GM19397 (cell line): Measurements from ENCODE around the gene ZSWIM5.
"Not testable (repeated sequence)": the region's sequence is repeated elsewhere in the genome, so short reads cannot be mapped to it uniquely, and the experiment has no call there.

Experiments used
- ATAC-seq: cut with Tn5 transposase; IDR thresholded peaks from one replicate; pipeline ENCODE4 v1.9.1; 2021; ENCODE audit warnings: mild to moderate bottlenecking, moderate library complexity; ENCODE audit not compliant: unreplicated experiment

Gene ZSWIM5

DNA sequence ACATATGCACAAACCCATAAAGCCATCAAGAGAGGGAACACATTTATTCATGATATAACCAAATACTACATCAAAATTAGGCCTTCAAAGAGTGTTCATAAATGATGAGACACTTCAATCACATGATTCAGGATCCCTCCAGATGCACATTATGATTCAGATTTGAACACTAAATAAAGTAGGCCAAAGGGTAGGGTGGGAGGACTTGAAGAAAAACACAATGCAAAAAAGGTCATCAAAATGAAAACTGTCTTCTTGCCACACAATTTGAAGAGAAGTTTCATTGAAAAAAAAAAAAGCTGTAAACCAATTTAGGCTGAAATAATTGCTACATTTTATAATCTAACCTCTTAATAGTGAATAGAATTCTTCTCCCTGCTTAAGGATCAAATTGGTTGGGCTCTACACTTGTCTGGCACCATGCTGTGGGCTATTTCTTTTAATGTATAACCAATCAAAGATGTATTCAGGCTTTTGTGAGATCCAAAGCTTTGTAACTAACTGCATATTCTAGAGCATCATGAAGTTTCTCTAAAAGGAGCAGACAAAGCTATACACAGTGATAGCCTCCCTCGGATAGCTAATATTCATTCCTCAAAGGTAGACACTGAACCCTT lies 58.1 kb downstream of the ZSWIM5 start:
- ATAC-seq = no peak

DNA sequence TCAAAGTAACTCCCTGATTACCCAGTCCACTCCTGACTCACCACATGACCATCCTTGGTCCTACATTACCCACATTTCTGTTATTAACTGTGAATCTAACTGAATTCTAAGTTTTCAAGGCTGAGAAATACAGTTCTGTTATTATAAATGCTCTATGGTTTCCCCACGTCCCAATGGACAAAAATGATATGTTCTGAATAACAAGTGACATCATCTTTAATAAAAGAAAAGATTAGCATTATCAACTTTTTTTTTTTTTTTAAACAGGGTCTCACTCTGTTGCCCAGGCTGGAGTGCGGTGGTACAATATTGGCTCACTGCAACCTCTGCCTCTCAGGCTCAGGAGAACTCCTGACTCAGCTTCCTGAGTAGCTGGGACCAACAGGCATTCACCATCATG lies 59.6 kb downstream of the ZSWIM5 start:
- no peak for ATAC-seq

DNA sequence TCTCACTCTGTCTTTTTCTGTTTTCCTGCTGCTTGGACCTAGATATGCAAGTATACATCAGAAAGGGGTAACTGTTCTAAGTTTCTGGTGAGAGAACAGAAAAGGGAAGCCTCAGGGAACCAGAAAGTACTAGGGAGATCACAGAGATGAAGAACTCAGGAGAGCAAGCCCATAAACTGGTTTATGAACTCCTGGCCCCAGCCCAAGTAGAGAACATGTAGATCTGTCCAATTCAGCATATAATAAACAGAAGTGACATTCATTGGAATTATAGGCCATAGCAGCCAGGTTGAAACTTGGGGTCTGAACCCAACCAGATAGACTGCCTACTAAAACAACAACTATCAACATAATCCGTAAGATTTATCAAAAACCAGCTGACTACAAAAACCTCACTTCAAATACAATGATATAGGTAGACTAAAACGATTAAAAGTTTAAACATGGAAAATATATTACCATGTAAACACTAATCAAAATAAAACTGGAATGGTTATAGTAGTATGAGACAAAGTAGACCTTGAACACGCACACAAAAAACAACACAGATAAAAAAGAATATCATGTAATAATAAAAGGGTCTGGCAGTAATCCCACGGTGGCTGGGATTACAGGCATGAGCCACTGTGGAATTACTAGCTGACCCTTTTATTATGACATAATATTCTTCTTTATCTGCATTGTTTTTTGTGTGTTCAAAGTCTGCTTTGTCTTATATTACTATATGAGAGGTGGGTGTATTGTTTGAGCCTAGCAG lies 65.0 kb downstream of the ZSWIM5 start:
- no peak for ATAC-seq

DNA sequence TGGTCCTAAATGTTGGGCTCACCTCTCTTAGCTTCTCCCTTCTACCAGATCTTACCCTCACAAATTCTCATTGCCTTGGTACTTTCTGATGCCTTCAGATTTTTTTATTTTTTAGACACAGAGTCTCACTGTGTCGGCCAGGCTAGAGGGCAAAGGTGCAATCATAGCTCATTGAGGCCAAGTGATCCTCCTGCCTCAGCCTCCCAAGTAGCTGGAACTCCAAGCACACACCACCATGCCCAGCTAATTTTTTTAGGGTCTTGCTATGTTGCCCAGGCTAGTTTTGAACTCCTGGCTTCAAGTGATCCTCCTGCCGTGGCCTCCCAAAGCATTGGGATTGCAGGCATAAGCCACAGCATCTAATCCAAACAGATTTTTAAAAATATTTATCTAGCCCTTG lies 69.4 kb downstream of the ZSWIM5 start:
- no peak for ATAC-seq

DNA sequence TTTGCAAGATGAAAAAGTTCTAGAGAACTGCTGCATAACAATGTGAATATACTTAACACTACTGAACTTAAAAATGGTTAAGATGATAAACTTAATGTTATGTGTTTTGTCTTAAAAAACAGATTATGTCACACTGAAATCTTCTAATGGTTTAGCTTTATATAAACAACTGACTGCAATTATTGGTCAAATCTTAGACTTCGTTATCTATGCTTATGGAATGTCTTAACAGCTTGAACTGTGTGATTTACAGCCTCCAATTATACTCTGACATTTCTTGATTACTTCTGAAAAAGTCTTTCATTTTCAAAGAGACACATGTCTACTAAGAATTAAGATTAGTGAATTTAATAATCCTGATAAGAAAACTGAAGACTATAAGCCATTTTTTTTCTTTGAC lies 71.1 kb downstream of the ZSWIM5 start:
- no peak for ATAC-seq

DNA sequence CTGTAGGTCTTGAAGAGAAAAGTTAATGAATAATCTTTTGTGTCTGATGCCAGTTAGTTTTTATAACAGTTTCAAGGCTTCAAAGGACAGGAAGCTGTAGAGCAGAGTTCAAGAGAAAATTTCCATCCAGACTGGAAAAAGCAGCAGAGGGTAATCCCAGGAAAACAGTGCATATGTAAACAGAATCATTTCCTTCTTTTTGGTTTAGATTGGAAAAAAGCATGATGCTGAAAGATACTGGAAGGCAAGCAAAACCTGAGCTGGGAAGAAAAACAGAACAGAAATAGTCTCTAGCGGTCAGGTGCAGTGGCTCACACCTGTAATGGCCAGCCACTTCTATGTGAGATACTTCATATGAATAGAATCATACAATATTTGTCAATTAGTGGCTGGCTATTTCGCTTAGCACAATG lies 71.9 kb downstream of the ZSWIM5 start:
- ATAC-seq = no peak

DNA sequence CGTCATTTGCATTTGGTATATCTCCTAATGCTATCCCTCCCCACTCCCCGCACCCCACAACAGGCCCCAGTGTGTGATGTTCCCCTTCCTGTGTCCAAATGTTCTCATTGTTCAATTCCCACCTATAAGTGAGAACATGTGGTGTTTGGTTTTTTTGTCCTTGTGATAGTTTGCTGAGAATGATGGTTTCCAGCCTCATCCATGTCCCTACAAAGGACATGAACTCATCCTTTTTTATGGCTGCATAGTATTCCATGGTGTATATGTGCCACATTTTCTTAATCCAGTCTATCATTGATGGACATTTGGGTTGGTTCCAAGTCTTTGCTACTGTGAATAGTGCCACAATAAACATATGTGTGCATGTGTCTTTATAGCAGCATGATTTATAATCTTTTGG lies 73.7 kb downstream of the ZSWIM5 start:
- ATAC-seq = not testable (repeated sequence)

DNA sequence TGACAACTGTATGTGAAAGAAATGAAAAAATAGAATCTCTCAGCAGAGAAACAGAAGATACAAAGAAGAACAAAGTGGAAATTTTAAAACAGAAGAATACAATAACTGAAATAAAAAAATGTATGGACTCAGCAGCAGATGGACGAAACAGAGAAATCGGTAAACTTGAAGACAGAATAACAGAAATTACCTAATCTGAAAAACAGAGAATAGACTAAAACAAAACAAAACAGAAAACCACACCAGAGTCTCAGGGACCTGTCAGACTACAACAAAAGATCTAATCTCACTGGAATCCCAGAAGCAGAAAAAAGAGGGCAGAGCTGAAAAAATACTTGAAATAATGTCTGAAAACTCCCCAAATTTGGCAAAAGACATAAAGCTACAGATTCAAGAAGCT lies 83.0 kb downstream of the ZSWIM5 start:
- no peak for ATAC-seq

DNA sequence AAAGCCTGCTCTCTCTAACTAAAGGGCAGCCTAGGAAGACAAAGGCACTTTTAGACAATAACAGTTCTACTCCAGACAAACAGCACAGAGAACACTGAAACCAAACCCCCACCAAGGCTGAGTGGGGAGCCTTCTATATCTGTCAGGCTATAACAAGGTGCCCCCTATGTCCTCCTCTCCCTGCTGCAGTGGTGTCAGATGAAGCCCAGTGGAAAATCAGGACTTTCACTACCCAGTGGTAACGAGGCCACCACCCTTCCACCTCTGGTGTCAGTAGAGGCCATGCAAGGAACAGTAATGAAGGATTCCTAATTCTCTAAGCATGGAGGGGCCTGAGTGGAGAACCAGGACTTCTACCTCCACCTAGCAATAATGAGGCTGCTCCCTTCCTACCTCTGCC lies 83.7 kb downstream of the ZSWIM5 start:
- no peak for ATAC-seq

DNA sequence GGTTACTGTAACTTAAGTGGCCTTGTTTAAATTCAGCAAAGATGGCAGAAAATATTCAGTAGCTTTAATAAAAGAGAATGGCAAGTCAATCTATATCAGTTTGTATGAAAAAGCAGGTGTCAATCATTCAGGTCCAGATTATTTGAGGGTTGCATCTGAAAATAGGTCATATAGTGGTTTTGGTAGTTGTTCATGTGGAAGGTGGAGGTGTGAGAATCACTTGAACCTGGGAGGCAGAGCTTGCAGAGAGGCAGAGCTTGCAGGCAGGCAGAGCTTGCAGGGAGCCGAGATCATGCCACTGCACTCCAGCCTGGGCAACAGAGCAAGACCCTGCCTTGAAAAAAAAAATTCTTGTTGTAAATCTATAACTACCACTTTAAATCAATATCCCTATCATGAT lies 88.6 kb downstream of the ZSWIM5 start:
- ATAC-seq = no peak

DNA sequence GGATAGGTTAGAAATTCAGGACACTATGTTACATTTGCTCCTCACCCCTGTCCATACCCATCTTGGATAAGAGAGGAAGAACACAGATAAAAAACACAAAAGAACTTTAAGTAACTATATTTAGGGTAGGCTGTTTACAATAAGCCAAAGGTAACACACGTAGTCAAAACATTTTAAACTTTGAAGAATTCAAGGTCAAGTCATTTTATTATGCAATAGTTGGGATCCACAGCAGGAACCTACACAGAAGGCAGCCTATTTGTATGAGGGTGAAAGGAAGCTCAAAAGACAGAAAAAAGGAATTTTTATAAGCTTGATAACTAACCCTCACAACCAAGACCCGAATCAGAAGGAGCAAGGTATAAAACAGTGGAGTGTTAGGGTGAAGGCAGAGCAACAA lies 89.6 kb downstream of the ZSWIM5 start:
- no peak for ATAC-seq

DNA sequence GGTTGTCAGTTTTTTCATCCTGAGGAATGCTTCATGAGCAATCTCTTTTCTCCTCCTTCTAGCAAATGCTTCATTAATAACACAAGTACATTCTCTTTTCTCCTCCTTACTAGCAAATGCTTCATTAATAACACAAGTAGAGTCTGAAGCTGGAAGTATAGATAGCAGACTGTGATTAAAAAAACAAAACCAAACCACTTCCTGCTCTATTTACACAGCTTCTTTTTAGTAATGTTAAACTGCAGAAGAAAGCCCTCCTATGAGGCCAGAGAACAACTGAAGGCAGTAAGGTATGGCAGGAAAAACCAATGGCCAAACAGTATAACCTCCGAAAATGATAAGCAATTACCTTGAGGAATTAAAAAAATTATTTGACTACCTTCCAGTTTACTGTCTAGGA lies 90.1 kb downstream of the ZSWIM5 start:
- no peak for ATAC-seq

DNA sequence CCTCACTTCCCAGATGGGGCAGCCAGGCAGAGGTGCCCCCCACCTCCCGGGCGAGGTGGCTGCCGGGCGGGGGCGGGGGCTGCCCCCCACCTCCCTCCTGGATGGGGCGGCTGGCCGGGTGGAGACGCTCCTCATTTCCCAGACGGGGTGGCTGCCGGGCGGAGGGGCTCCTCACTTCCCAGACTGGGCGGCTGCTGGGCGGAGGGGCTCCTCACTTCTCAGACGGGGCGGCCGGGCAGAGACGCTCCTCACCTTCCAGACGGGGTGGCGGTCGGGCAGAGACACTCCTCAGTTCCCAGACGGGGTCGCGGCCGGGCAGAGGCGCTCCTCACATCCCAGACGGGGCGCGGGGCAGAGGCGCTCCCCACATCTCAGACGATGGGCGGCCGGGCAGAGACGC lies 91.2 kb downstream of the ZSWIM5 start:
- ATAC-seq = not testable (repeated sequence)

DNA sequence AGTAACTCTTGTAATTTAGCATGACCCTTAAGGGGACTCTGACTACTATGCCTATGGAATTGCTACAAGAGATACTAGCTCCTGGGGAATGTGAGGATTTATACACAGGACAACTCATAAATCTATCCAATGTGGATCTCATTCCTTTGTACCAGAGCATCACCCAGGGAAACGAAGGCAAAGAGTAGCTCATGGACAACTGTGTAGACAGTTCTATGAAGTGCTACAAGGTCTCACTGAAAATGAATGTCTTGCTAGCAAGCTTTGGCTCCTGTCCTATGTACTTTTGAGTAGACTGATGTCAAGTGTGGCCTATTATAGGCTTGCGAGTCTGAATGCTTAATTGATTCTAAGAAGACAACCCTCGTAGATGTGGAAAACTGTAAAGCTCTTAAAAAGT lies 93.7 kb downstream of the ZSWIM5 start:
- ATAC-seq = no peak

DNA sequence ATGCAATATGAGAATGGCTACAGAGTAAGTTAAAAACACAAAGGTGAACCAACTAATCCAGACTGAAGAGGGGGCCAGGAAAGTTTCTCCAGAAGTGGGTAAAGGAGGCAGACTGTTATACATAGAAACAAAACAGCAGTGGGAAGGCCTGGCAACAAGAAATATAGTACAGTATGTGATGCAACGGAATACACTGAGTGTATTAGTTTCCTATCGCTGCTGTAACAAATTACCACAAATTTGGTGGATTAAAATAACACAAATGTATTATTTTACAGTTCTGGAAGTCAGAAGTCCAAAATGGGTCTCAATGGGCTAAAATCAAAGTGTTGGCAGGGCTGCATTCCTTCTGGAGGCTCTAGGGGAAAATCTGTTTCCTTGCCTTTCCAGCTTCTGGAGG lies 95.2 kb downstream of the ZSWIM5 start:
- ATAC-seq = no peak

DNA sequence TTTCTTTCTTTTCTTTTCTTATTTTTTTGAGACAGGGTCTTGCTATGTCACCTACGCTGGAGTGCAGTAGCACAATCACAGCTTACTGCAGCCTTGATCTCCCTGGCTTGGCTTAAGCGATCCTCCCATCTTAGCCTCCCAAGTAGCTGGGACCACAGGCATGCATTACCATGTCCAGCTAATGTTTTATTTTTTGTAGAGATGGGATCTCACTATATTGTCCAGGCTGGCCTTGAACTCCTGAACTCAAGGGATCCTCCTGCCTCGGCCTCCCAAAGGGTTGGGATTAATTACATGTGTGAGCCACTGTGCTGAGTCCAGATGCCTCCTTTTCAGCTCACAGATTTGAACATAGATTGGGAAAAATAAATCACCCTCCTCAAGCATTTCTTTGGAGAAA lies 98.6 kb downstream of the ZSWIM5 start:
- no peak for ATAC-seq

DNA sequence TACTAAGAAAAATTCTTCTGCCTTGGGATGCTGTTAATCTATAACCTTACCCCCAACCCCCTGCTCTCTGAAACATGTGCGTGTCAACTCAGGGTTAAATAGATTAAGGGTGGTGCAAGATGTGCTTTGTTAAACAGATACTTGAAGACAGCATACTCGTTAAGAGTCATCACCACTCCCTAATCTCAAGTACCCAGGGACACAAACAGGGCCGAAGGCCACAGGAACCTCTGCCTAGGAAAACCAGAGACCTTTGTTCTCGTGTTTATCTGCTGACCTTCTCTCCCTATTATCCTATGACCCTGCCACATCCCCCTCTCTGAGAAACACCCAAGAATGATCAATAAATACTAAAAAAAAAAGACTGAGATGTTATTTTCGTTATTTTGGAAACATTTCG lies 99.5 kb downstream of the ZSWIM5 start:
- not testable (repeated sequence) for ATAC-seq

DNA sequence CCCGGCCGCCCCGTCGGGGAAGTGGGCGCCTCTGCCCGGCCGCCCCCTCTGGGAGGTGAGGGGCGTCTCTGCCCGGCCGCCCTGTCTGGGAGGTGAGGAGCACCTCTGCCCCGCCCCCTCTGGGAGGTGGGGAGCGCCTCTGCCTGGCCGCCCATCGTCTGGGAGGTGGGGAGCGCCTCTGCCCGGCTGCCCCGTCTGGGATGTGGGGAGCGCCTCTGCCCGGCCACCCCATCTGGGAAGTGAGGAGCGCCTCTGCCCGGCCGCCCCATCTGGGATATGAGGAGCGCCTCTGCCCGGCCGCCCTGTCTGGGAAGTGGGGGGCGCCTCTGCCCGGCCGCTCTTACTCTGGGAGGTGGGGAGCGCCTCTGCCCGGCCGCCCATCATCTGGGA lies 100.3 kb downstream of the ZSWIM5 start:
- not testable (repeated sequence) for ATAC-seq

DNA sequence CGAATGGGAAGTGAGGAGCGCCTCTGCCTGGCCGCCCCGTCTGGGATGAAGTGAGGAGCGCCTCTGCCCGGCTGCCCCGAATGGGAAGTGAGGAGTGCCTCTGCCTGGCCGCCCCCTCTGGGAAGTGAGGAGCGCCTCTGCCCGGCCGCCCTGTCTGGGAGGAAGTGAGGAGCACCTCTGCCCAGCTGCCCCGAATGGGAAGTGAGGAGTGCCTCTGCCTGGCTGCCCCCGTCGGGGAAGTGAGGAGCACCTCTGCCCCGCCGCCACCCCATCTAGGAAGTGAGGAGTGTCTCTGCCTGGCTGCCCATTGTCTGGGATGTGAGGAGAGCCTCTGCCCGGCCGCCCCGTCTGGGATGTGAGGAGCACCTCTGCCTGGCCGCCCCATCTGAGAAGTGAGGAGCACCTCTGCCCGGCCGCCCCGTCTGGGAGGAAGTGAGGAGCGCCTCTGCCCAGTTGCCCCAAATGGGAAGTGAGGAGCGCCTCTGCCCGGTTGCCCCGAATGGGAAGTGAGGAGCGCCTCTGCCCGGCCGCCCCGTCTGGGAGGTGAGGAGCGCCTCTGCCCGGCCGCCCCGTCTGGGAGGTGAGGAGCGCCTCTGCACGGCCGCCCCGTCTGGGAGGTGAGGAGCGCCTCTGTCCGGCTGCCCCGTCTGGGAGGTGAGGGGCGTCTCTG lies 100.8 kb downstream of the ZSWIM5 start:
- not testable (repeated sequence) for ATAC-seq

DNA sequence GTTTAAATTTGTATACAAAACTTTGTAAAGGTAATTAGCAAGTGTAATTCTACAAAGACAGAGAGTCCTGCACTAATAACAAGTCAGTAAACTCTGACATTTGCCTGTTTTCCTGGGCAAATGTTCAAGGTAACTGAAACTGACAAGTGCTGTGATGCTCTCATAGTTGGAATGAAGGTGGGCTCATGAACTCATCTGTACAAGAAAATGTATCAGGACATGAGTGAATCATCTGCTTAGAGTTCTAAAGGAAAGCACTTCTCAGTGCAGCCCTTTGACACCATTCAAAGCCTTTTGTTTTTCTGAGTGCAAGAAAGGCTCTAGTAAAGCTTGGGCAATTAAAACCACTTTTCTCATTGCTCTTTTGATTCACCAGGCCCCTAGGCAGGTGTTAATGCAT lies 102.9 kb downstream of the ZSWIM5 start:
- no peak for ATAC-seq

DNA sequence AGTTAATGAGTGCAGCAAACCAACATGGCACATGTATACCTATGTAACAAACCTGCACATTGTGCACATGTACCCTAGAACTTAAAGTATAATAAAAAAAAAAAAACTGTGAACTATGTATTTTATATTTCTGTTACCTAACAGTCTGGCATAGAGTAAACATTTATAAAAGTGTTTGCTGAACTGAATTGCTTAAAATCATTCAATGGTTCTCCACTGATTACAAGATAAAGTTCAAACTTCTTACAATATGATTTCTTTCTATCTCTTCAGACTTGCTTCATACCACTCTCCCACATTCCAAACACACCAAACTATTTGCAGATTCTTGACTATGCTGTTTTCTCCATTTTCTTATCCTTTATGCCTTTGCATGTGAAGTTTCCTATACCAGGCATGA lies 104.5 kb downstream of the ZSWIM5 start:
- ATAC-seq = no peak

DNA sequence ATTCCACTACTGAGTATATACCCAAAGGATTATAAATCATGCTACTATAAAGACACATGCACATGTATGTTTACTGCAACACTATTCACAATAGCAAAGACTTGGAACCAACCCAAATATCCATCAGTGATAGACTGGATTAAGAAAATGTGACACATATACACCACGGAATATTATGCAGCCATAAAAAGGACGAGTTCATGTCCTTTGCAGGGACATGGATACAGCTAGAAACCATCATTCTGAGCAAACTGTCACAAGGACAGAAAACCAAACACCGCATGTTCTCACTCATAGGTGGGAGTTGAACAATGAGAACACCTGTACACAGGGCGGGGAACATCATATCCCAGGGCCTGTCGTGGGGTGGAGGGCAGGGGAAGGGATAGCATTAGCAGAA lies 104.9 kb downstream of the ZSWIM5 start:
- not testable (repeated sequence) for ATAC-seq
